GM12891 (cell line): ENCODE data around the gene CD44.

ENCODE experiments used
- DNase-seq: peaks from one replicate; pipeline ENCODE4 v3.0.0; 2011; ENCODE audit warnings: low spot score; ENCODE audit not compliant: insufficient read length
- FAIRE-seq: peaks from 2 replicates; lab custom pipeline; 2011; peaks lifted over from hg19 to GRCh38; lab: Jason Lieb, UNC
- PAX5 ChIP-seq: IDR thresholded peaks from 2 replicates; pipeline ENCODE4 v1.6.1; 2011; ENCODE audit warnings: low read length, moderate library complexity, mild to moderate bottlenecking; ENCODE audit not compliant: insufficient read depth, severe bottlenecking
- POLR2A ChIP-seq: IDR thresholded peaks from 2 replicates; pipeline ENCODE4 v1.6.1; 2011; ENCODE audit warnings: low read depth, low read length, control low read depth
- POLR2AphosphoS5 ChIP-seq: IDR thresholded peaks from 2 replicates; pipeline ENCODE4 v1.6.1; 2011; ENCODE audit warnings: low read depth, low read length, control low read depth
- POU2F2 ChIP-seq: IDR thresholded peaks from 2 replicates; pipeline ENCODE4 v1.6.1; 2011; ENCODE audit warnings: low read depth, mild to moderate bottlenecking, control low read depth, low read length, moderate library complexity
- SPI1 ChIP-seq: IDR thresholded peaks from 2 replicates; pipeline ENCODE4 v1.6.1; 2011; ENCODE audit warnings: low read depth, low read length, control low read depth
- TAF1 ChIP-seq: IDR thresholded peaks from 2 replicates; pipeline ENCODE4 v1.6.1; 2011; ENCODE audit warnings: low read depth, low read length, control low read depth

CD44 gene

GRCh38 chr11:35165030-35165422 lies 26.1 kb downstream of the CD44 start:
- TF ChIP-seq POU2F2 (no peak), POLR2AphosphoS5 (peak; percentile 41; the same call in 1 of the 2 replicates)
- no peak for DNase-seq
- peak; percentile 41 for FAIRE-seq

GRCh38 chr11:35165423-35166368 lies 26.7 kb downstream of the CD44 start:
- peak; percentile 91 for FAIRE-seq
- TF ChIP-seq POU2F2 (peak; percentile 8; the same call in 1 of the 2 replicates), POLR2A (peak; percentile 39; the same call in 1 of the 2 replicates), PAX5 (no peak)

GRCh38 chr11:35166369-35167360 lies 27.7 kb downstream of the CD44 start:
- DNase-seq (no peak), FAIRE-seq (no peak)
- TF ChIP-seq POLR2A = peak; percentile 11; the same call in 1 of the 2 replicates
- TF ChIP-seq POU2F2 = no peak
- TF ChIP-seq POLR2AphosphoS5 = 0 out of 2 replicates have a peak, but pooled peaks have one; percentile 38

More at GRCh38 chr11:35165423-35166368, 26.7 kb downstream of the CD44 start:
- peak; percentile 35 for DNase-seq

GRCh38 chr11:35167426-35167954 lies 28.5 kb downstream of the CD44 start:
- DNase-seq = no peak
- no peak for TF ChIP-seq POLR2A
- TF ChIP-seq PAX5 = no peak
- no peak; the same call in 1 of the 2 replicates for TF ChIP-seq POLR2AphosphoS5
- no peak for TF ChIP-seq SPI1
- no peak for TF ChIP-seq POU2F2
- TF ChIP-seq TAF1 = no peak
- FAIRE-seq = no peak

GRCh38 chr11:35168671-35169070 lies 29.7 kb downstream of the CD44 start:
- FAIRE-seq = no peak
- no peak for DNase-seq
- TF ChIP-seq POLR2AphosphoS5 (no peak), SPI1 (no peak), TAF1 (no peak), PAX5 (no peak), POU2F2 (no peak), POLR2A (no peak)

GRCh38 chr11:35169112-35169511 lies 30.1 kb downstream of the CD44 start:
- FAIRE-seq (no peak), DNase-seq (no peak)
- TF ChIP-seq POU2F2 (no peak), POLR2A (no peak), PAX5 (no peak), POLR2AphosphoS5 (no peak), SPI1 (no peak), TAF1 (no peak)

GRCh38 chr11:35169754-35170153 lies 30.8 kb downstream of the CD44 start:
- no peak for FAIRE-seq
- TF ChIP-seq SPI1 (no peak), POLR2A (no peak), PAX5 (no peak), POLR2AphosphoS5 (no peak), TAF1 (no peak)
- no peak for DNase-seq

GRCh38 chr11:35170503-35170902 lies 31.5 kb downstream of the CD44 start:
- DNase-seq = no peak
- FAIRE-seq = no peak
- TF ChIP-seq POLR2A (0 out of 2 replicates have a peak, but pooled peaks have one; percentile 23), TAF1 (no peak), PAX5 (no peak), POLR2AphosphoS5 (peak; percentile 46; the same call in 1 of the 2 replicates), POU2F2 (no peak), SPI1 (no peak)

- no peak for TF ChIP-seq SPI1
- TF ChIP-seq PAX5 = no peak
- no peak for TF ChIP-seq POLR2A
- no peak for TF ChIP-seq TAF1
- TF ChIP-seq POU2F2 = no peak
- 0 out of 2 replicates have a peak, but pooled peaks have one; percentile 17 for TF ChIP-seq POLR2AphosphoS5
- no peak for DNase-seq
- peak; percentile 51 for FAIRE-seq
Measured at GRCh38 chr11:35171226-35171625, 32.3 kb downstream of the CD44 start.
